SK-N-SH (cell line): Measurements from ENCODE around the gene CENPW. TPM values are rescaled to one million over a fixed set of nuclear protein-coding genes. Genes with fewer than 3 reads are reported as not detected.

ENCODE experiments used
- CTCF ChIA-PET: fragments of 300-600, 350-600 bp; formaldehyde crosslinking; extraction: SDS; loops from one replicate; lab custom pipeline; 2021; lab: Yijun Ruan, JAX
- POLR2A ChIA-PET: fragments of 350-600 bp; sonication (Branson Sonifier 250); formaldehyde crosslinking; extraction: SDS; loops from one replicate; lab custom pipeline; 2020; ENCODE audit warnings: antibody characterized with exemption, inconsistent platforms; lab: Yijun Ruan, JAX
- DNase-seq: peaks from one replicate; pipeline ENCODE4 v3.0.0; 2012
- H2AFZ ChIP-seq: fragments of 200-600 bp; sonication (generic); 2 replicates; pipeline ENCODE4 v1.8.1; 2016; ENCODE audit warnings: antibody characterized with exemption, mild to moderate bottlenecking, low read depth
- H3F3A ChIP-seq: fragments of 200-600 bp; sonication (generic); replicated peaks from 2 replicates; pipeline ENCODE3; 2016; ENCODE audit warnings: antibody characterized with exemption, mild to moderate bottlenecking; ENCODE audit not compliant: insufficient read depth
- H3K27ac ChIP-seq, 2 experiments: fragments of 200-500 bp in 1 of 2; fragments of 200-600 bp in 1 of 2; sonication (Bioruptor generic) in 1 of 2; sonication (generic), shearing (Covaris generic) in 1 of 2; 2 replicates each; pipeline versions ENCODE4 v1.5.1 to v1.6.1; 2014 to 2016; ENCODE audit warnings: low read depth in 2 of 2, inconsistent platforms in 1 of 2, low read length in 1 of 2, mild to moderate bottlenecking in 1 of 2, mixed read lengths in 1 of 2
- H3K27me3 ChIP-seq: fragments of 200-600 bp; sonication (generic), shearing (Covaris generic); 2 replicates; pipeline ENCODE4 v1.6.1; 2016; ENCODE audit warnings: mixed run types; ENCODE audit not compliant: insufficient read depth
- H3K36me3 ChIP-seq, 2 experiments: fragments of 200-500 bp in 1 of 2; fragments of 200-600 bp in 1 of 2; sonication (Bioruptor generic) in 1 of 2; sonication (generic) in 1 of 2; replicated peaks in 1 of 2; 2 replicates each; pipeline versions ENCODE3 to v1.5.1; 2014 to 2016; ENCODE audit warnings: low read length in 1 of 2, mild to moderate bottlenecking in 1 of 2; ENCODE audit not compliant: insufficient read depth in 2 of 2, control insufficient read depth in 1 of 2
- H3K4me1 ChIP-seq, 2 experiments: fragments of 200-500 bp in 1 of 2; fragments of 200-600 bp in 1 of 2; sonication (Bioruptor generic) in 1 of 2; sonication (generic), shearing (Covaris generic) in 1 of 2; 2 replicates each; pipeline versions ENCODE4 v1.5.1 to v1.6.1; 2014 to 2016; ENCODE audit warnings: low read depth in 1 of 2, low read length in 1 of 2, mixed run types in 1 of 2; ENCODE audit not compliant: insufficient read depth in 2 of 2, control insufficient read depth in 1 of 2
- H3K4me2 ChIP-seq: fragments of 200-600 bp; sonication (generic), shearing (Covaris generic); 2 replicates; pipeline ENCODE4 v1.6.1; 2017; ENCODE audit warnings: mixed run types
- H3K4me3 ChIP-seq, 2 experiments: fragments of 200-500 bp in 1 of 2; fragments of 200-600 bp in 1 of 2; sonication (Bioruptor generic) in 1 of 2; sonication (generic), shearing (Covaris generic) in 1 of 2; 2 replicates each; pipeline versions ENCODE4 v1.5.1 to v1.8.1; 2014 to 2016; ENCODE audit warnings: low read depth in 2 of 2, inconsistent platforms in 1 of 2, low read length in 1 of 2, mild to moderate bottlenecking in 1 of 2, mixed read lengths in 1 of 2, moderate library complexity in 1 of 2
- H3K79me2 ChIP-seq: fragments of 200-600 bp; sonication (generic); 2 replicates; pipeline ENCODE4 v1.8.1; 2017; ENCODE audit warnings: mild to moderate bottlenecking; ENCODE audit not compliant: insufficient read depth
- H3K9ac ChIP-seq: fragments of 200-600 bp; sonication (generic); 2 replicates; pipeline ENCODE4 v1.6.1; 2017; ENCODE audit warnings: mixed run types
- H3K9me2 ChIP-seq: fragments of 200-600 bp; sonication (generic); 2 replicates; pipeline ENCODE4 v1.6.1; 2017; ENCODE audit warnings: mixed run types
- H3K9me3 ChIP-seq: fragments of 200-600 bp; sonication (generic); 2 replicates; pipeline ENCODE4 v1.6.1; 2017; ENCODE audit warnings: mixed run types, mild to moderate bottlenecking, moderate library complexity
- H4K20me1 ChIP-seq: fragments of 200-600 bp; sonication (generic); 2 replicates; pipeline ENCODE4 v1.6.1; 2017; ENCODE audit warnings: mild to moderate bottlenecking, mixed run types; ENCODE audit not compliant: insufficient read depth
- CHD2 ChIP-seq: fragments of 150-350 bp; IDR thresholded peaks from 2 replicates; pipeline ENCODE4 v1.6.1; 2018; ENCODE audit warnings: low read length; ENCODE audit not compliant: partially characterized antibody
- EP300 ChIP-seq, 2 experiments: IDR thresholded peaks; 2 replicates each; pipeline versions ENCODE4 v1.4.0 to v1.6.1; 2012; ENCODE audit warnings: borderline replicate concordance in 1 of 2, low read depth in 1 of 2, low read length in 1 of 2
- FOXJ3 ChIP-seq: sonication (generic); formaldehyde crosslinking; IDR thresholded peaks from 2 replicates; pipeline ENCODE4 v1.5.1; 2020; ENCODE audit warnings: mild to moderate bottlenecking, missing genetic modification reagents
- GATA2 ChIP-seq: sonication (generic); formaldehyde crosslinking; IDR thresholded peaks from 2 replicates; pipeline ENCODE4 v1.5.0; 2020; ENCODE audit warnings: mild to moderate bottlenecking, missing genetic modification reagents
- IRF3 ChIP-seq: fragments of 150-350 bp; IDR thresholded peaks from 2 replicates; pipeline ENCODE4 v1.6.1; 2016; ENCODE audit warnings: mild to moderate bottlenecking, low read depth, low read length
- JUND ChIP-seq: IDR thresholded peaks from 2 replicates; pipeline ENCODE4 v1.4.0; 2012
- REST ChIP-seq: IDR thresholded peaks from 2 replicates; pipeline ENCODE4 v1.6.1; 2012; ENCODE audit warnings: mild to moderate bottlenecking, low read depth, low read length, moderate library complexity
- RFX5 ChIP-seq: IDR thresholded peaks from 2 replicates; pipeline ENCODE4 v1.6.1; 2012; ENCODE audit warnings: mild to moderate bottlenecking, improper control_type of control experiment, low read length
- RXRA ChIP-seq: IDR thresholded peaks from 2 replicates; pipeline ENCODE4 v1.4.0; 2012; ENCODE audit warnings: low read depth, mild to moderate bottlenecking, borderline replicate concordance
- TCF12 ChIP-seq: IDR thresholded peaks from 2 replicates; pipeline ENCODE4 v1.4.0; 2012
- TEAD4 ChIP-seq: IDR thresholded peaks from 2 replicates; pipeline ENCODE4 v1.4.0; 2012; ENCODE audit warnings: mild to moderate bottlenecking, borderline replicate concordance; ENCODE audit not compliant: insufficient read depth
- USF2 ChIP-seq: fragments of 150-350 bp; IDR thresholded peaks from 2 replicates; pipeline ENCODE4 v1.6.1; 2017; ENCODE audit warnings: antibody characterized with exemption, low read length, low read depth, borderline replicate concordance
- YY1 ChIP-seq: IDR thresholded peaks from 2 replicates; pipeline ENCODE4 v1.4.0; 2012; ENCODE audit warnings: low read depth, mild to moderate bottlenecking
- WGBS: methylation state at CpG from one replicate; pipeline ENCODE4 v1.1.6; 2017; ENCODE audit warnings: low lambda C conversion rate; 5-methylcytosine and 5-hydroxymethylcytosine counted together
- polyA plus RNA-seq, 3 experiments: library from polyadenylated mRNA; depleted of rRNA; stranded (reverse); fragments of >200 nt; gene quantifications; 2 replicates each; pipeline ENCODE4 v1.2.3, GENCODE V29; 2012

CENPW gene
- polyA plus RNA-seq, 1 of the 3 experiments (the other 2 are of a cell fraction): 10.9 TPM

GRCh38 chr6:126361832-126362440 lies 22.0 kb downstream of the CENPW start:
- no peak for TF ChIP-seq YY1
- no peak for TF ChIP-seq FOXJ3 (CRISPR knock-in tag)
- no peak for TF ChIP-seq EP300 (IDR thresholded peaks at IDR 0.05; ENCODE audit: borderline replicate concordance in 1 of 2, low read depth in 1 of 2, low read length in 1 of 2)
- no peak for TF ChIP-seq USF2
- no peak for TF ChIP-seq TEAD4
- H3F3A ChIP-seq: no peaks in the 10 kb centered on the region
- H3K36me3 ChIP-seq: no peaks in the 10 kb centered on the region
- no peak for DNase-seq
- H4K20me1 ChIP-seq: no peaks in the 10 kb centered on the region
- H3K27me3 ChIP-seq: no peaks in the 10 kb centered on the region
- H3K9me2 ChIP-seq: no peaks in the 10 kb centered on the region
- H3K4me1 ChIP-seq: no peaks in the 10 kb centered on the region; a peak in 1 of 4 replicates
- H3K9me3 ChIP-seq: peaks cover 5% of the 10 kb centered on the region; the same call in 1 of the 2 replicates
- ChIA-PET CTCF (interaction anchor here (0.7 to 4.1 kb wide), 7 partner anchors 9 to 759 kb away, joined by 3 to 18 read pairs (median 5); no protein-coding TSS in a partner anchor), POLR2A (no interaction called here)
- 100% methylated on average over 2 of the region's 3 CpGs for WGBS
- no peak overlapping the region for H3K27ac ChIP-seq
- H3K9ac ChIP-seq: no peak overlapping the region
- no peak overlapping the region for H3K4me2 ChIP-seq
- H3K4me3 ChIP-seq: no peak overlapping the region
- no peak overlapping the region for H2AFZ ChIP-seq
- no peaks in the 10 kb centered on the region; the same call in 1 of the 2 replicates for H3K79me2 ChIP-seq

GRCh38 chr6:126367849-126368248 lies 27.9 kb downstream of the CENPW start:
- no peaks in the 10 kb centered on the region for H3K4me1 ChIP-seq
- H3K36me3 ChIP-seq: no peaks in the 10 kb centered on the region
- CTCF ChIA-PET: no interaction called here
- H3K4me2 ChIP-seq: no peak overlapping the region
- 0 out of 2 replicates have a peak, but pooled peaks cover 4% of the 10 kb centered on the region for H3K9me2 ChIP-seq
- TF ChIP-seq REST (no peak), IRF3 (no peak), JUND (no peak), USF2 (no peak), RFX5 (no peak), RXRA (no peak), GATA2 (CRISPR knock-in tag) (no peak), CHD2 (no peak), TCF12 (no peak)
- H3K9me3 ChIP-seq: no peaks in the 10 kb centered on the region
- no peak for DNase-seq
- H3K27me3 ChIP-seq: no peaks in the 10 kb centered on the region
- no peaks in the 10 kb centered on the region for H3K79me2 ChIP-seq
- POLR2A ChIA-PET: no interaction called here
- H3F3A ChIP-seq: no peaks in the 10 kb centered on the region
- H3K9ac ChIP-seq: no peak overlapping the region
- H2AFZ ChIP-seq: no peak overlapping the region
- H3K4me3 ChIP-seq: no peak overlapping the region
- H3K27ac ChIP-seq: no peak overlapping the region
- H4K20me1 ChIP-seq: no peaks in the 10 kb centered on the region
- 93% methylated on average over 4 of the region's 4 CpGs for WGBS
